GM10266 (cell line): Measurements from ENCODE around the gene CCL28.

Source experiments
- DNase-seq: peaks from one replicate; pipeline ENCODE4 v3.0.0; 2012; ENCODE audit errors: extremely low spot score
- CTCF ChIP-seq: IDR thresholded peaks from 2 replicates; pipeline ENCODE4 v1.5.1; 2012; ENCODE audit warnings: mild to moderate bottlenecking, low read depth; ENCODE audit not compliant: control insufficient read depth, insufficient read depth; ENCODE audit errors: missing control alignments

Gene CCL28

GRCh38 chr5:43418561-43418960, 6.4 kb upstream of the CCL28 start:
- TF ChIP-seq CTCF: no peak
- no peak for DNase-seq

- TF ChIP-seq CTCF: no peak
These were observed 4.7 kb upstream of the CCL28 start for GRCh38 chr5:43416803-43417394.

GRCh38 chr5:43415935-43416802, 4.0 kb upstream of the CCL28 start:
- no peak for TF ChIP-seq CTCF
- DNase-seq: no peak

More at GRCh38 chr5:43416803-43417394, 4.7 kb upstream of the CCL28 start:
- DNase-seq: no peak

GRCh38 chr5:43413966-43414365, 1.8 kb upstream of the CCL28 start:
- DNase-seq: no peak
- no peak for TF ChIP-seq CTCF

GRCh38 chr5:43412644-43413043, 453 bp upstream of the CCL28 start:
- TF ChIP-seq CTCF: no peak
- no peak for DNase-seq

- DNase-seq: no peak
- no peak for TF ChIP-seq CTCF
These were observed 696 bp downstream of the CCL28 start for GRCh38 chr5:43411495-43411894.

- no peak for TF ChIP-seq CTCF
- DNase-seq: no peak
These were observed 1.8 kb downstream of the CCL28 start for GRCh38 chr5:43410414-43410813.
